ENCODE data around the gene CECR2.

CECR2 gene

DNA sequence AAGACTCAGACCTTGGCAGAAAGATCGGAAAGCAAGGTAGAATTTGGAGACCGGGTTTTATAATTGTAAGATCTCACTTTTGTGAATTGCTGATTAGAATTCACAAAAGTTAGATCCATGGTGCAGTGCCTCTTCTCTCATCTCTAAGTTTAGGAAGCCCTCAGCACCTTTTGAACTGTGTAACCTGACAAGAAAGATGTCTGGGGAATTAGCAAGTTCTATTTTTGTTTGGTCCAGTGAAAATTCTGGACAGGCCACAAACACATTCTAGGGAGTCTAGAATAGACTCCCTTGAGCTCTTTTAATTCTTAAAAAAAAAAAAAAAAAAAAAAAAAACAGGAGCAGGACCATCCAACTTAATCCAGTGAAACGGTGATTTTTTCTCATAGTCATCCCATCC is 66.1 kb downstream of the CECR2 start:
- H3K4me3 Mint-ChIP-seq, result no peak overlapping the region
- H3K27me3 Mint-ChIP-seq, result peaks cover 5 to 11% of the 10 kb centered on the region in 2 donors
- H3K27ac Mint-ChIP-seq, result no peak overlapping the region
- no peak for ATAC-seq (replicated peaks)
- DNase-seq, result no peak
- no peaks in the 10 kb centered on the region for H3K9me3 Mint-ChIP-seq
- H3K36me3 Mint-ChIP-seq, result no peaks in the 10 kb centered on the region
- peaks cover 8 to 22% of the 10 kb centered on the region in 2 donors for H3K4me1 Mint-ChIP-seq

DNA sequence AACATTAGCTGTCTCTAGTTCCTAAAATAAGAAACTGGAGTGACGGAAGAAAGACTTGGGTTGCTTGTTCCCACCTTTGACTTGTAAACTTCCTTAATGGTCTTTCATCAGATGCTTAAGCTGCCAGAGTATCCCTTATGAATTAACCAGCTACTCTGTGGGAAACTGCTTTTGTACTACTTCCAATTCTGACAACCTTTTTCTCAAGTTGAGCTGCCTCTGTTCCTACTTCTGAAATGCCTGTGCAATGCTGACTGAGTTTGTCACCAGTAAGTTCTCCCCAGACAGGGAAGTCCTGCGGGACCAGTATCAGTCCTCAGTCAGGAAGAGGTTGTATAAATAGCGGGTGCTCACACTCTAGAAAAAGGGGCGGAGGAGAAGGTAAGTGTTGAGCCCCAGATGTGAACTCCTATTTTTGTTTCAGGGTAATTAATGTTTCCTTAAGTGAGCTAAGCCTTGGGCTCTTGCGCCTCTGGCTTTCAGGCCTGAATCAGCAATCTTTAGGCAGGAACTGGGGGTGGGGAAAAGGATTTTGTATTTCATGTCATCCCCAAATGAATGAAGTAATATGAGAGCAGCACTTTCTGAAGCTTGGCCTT is 67.2 kb downstream of the CECR2 start:
- Mint-ChIP-seq H3K36me3 (no peaks in the 10 kb centered on the region), H3K9me3 (no peaks in the 10 kb centered on the region), H3K27me3 (peaks cover 5 to 11% of the 10 kb centered on the region in 2 donors), H3K4me3 (no peak overlapping the region), H3K4me1 (peaks cover 8 to 15% of the 10 kb centered on the region in 2 donors), H3K27ac (no peak overlapping the region)
- ATAC-seq (replicated peaks) (peak; percentile 66 to 82), DNase-seq (no peak)

DNA sequence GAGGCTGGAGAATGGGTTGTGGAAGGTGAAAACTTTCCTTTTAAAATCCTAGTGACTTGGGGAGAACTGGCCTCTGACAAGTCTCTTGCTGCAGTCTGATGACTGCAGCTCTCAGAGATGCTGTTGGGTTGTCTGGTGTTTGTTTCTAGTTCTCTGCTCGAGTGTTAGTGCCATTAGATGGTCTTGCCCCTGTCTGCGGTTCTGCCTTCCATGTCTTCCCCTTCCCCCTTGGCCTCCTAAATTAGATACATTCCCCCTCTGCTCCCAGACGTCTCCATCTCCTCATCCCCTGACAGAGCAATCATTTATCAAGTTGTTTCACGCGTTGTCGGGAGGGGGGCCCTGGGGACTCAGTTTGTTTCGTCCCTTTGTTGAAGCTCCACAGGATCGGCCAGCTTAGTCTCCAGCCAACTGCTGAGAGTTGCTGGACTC is 67.7 kb downstream of the CECR2 start:
- no peak for DNase-seq
- ATAC-seq (replicated peaks), result peak in 1 of 2 donors; percentile 20
- H3K4me3 Mint-ChIP-seq, result no peak overlapping the region
- H3K27me3 Mint-ChIP-seq, result peaks cover 5 to 11% of the 10 kb centered on the region in 2 donors
- H3K4me1 Mint-ChIP-seq, result peaks cover 8 to 15% of the 10 kb centered on the region in 2 donors
- no peaks in the 10 kb centered on the region for H3K9me3 Mint-ChIP-seq
- H3K27ac Mint-ChIP-seq, result no peak overlapping the region
- no peaks in the 10 kb centered on the region for H3K36me3 Mint-ChIP-seq

DNA sequence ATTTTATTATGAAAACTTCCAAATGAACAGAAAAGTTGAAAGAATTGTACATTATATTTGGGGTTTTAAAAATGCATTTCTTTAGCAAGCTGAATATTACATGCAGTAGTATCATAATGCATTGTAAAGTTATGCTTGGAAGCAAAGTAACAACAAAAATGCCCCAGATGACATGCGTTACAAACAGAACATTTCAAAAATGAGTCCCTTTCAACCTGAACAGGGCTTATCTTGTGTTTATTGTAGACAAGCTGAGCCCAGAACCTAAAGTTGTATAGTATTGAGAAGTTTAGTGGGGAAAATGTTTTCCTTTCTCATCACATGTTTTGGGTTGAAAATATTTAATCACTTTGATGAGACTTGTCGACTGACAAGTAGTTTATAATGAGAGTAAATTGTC is 68.8 kb downstream of the CECR2 start:
- ATAC-seq (replicated peaks), result no peak
- Mint-ChIP-seq H3K9me3 (no peaks in the 10 kb centered on the region), H3K36me3 (no peaks in the 10 kb centered on the region), H3K27me3 (peaks cover 5 to 11% of the 10 kb centered on the region in 2 donors), H3K4me3 (no peak overlapping the region), H3K27ac (no peak overlapping the region), H3K4me1 (peaks cover 8 to 15% of the 10 kb centered on the region in 2 donors)
- DNase-seq, result no peak

DNA sequence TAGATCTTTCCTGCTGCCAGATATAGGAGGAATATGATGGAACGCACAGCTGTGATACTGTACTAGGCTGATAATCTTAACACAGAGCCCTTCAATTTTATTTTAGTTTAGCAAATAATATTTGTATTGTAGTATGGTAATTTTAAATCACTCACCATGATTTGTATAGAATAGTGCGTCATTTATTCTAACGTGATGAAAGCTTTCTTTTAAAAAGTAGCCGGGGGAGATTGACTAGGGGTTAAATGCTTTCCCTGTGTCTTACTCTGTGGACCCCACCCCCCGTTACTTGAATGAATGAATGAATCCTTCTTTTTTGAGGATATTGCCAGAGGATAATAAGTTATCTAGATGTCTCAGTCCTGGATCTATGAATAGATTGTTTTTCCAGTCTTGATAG is 72.1 kb downstream of the CECR2 start:
- Mint-ChIP-seq H3K36me3 (no peaks in the 10 kb centered on the region), H3K27me3 (peaks cover 0 to 7% of the 10 kb centered on the region in 2 donors), H3K9me3 (no peaks in the 10 kb centered on the region), H3K4me3 (no peak overlapping the region), H3K4me1 (peaks cover 8 to 11% of the 10 kb centered on the region in 2 donors), H3K27ac (no peak overlapping the region)
- DNase-seq (no peak), ATAC-seq (replicated peaks) (no peak)

DNA sequence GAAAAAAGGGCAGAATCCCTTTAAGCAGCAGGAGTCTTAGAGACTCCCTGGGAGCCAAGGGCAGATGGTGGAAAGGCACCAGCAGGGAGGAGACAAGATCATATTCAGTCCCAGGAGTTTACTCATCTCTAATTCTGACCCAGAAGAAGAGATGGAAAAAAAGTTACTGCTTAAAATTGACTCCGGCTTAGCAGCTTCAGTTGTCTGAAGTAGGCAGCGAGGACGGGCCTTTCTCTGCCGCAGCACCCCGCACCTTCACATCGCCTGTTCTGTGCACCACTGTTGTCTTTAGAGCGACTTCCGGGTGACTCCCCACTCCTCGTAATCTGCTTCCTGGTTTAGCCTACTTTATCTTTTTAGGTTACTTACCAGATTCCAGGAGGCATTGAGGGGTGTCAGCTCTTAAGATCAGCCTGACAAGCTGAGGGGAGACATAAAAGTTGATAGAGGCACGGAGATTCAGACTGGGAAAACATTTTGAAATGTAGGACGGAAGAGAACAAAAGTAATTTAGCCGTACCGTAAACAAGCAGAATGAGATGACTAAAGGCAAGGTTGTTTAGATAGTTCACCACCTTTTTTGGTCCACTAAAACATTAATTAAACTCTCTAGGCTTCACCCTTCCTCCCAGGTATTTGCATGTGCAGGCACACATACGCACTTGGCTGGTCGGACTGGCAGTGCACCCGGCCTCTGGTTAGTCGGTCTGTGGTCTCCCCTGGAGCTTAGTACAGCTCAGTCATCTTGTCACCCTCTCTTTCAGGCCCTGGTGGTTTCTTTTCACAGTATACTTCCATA is 74.3 kb downstream of the CECR2 start:
- no peak for DNase-seq
- H3K36me3 Mint-ChIP-seq, result no peaks in the 10 kb centered on the region
- no peak for ATAC-seq (replicated peaks)
- H3K4me3 Mint-ChIP-seq, result no peak overlapping the region
- no peaks in the 10 kb centered on the region for H3K4me1 Mint-ChIP-seq
- no peaks in the 10 kb centered on the region for H3K27me3 Mint-ChIP-seq
- no peaks in the 10 kb centered on the region for H3K9me3 Mint-ChIP-seq
- no peak overlapping the region for H3K27ac Mint-ChIP-seq

DNA sequence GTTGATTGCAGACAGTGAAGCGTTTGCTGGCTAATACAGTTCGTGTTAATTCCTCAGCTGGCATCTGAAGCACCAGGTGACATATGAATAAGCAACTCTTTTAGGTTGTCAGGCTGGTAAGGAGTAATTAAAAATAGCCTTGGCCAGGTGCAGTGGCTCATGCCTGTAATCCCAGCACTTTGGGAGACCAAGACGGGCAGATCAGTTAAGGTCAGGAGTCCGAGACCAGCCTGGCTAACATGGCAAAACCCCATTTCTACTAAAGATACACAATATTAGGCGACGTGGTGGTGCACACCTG is 74.9 kb downstream of the CECR2 start:
- Mint-ChIP-seq H3K27ac (no peak overlapping the region), H3K27me3 (no peaks in the 10 kb centered on the region)
- no peak for ATAC-seq (replicated peaks)

DNA sequence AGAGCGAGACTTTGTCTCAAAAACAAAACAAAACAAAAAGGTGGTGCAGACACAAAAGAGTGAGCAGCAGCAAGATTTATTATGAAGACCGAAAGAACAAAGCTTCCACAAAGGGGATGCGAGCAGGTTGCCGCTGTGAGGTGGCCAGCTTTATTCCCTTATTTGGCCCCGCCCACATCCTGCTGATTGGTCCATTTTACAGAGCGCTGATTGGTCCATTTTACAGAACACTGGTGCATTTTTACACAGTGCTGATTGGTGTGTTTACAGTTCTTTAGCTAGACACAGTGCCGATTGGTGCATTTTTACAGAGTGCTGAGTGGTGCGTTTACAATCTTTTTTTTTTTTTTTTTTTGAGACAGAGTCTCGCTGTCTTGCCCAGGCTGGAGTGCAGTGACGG is 77.4 kb downstream of the CECR2 start:
- ATAC-seq (replicated peaks), result no peak
- Mint-ChIP-seq H3K27ac (no peak overlapping the region), H3K4me1 (no peaks in the 10 kb centered on the region), H3K36me3 (no peaks in the 10 kb centered on the region), H3K9me3 (no peaks in the 10 kb centered on the region), H3K4me3 (no peak overlapping the region), H3K27me3 (peaks cover 0 to 3% of the 10 kb centered on the region in 2 donors)
- no peak for DNase-seq

More for the DNA sequence above, 74.9 kb downstream of the CECR2 start:
- H3K9me3 Mint-ChIP-seq, result no peaks in the 10 kb centered on the region
- no peaks in the 10 kb centered on the region for H3K4me1 Mint-ChIP-seq
- no peak for DNase-seq
- no peaks in the 10 kb centered on the region for H3K36me3 Mint-ChIP-seq
- no peak overlapping the region for H3K4me3 Mint-ChIP-seq

DNA sequence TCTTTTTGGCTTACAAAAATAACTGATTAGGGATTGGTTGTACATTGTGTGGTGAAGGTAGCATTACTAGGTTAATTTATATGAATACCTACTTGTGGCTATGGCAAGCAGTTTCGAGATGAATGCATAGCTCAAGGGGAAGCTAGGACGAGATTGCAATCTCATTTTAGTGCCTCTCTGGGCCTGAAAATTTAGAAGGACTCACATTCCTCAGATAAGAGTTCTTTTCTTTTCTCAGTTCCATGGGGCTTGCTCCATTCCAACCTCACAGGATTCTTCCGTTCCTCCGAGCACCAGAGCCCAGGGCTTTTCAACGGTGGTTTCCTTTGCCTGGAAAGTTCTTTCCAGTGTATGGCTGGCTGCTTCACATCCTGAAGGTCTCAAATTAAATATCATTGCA is 82.1 kb downstream of the CECR2 start:
- H3K4me1 Mint-ChIP-seq, result no peaks in the 10 kb centered on the region
- H3K9me3 Mint-ChIP-seq, result peaks cover 0 to 2% of the 10 kb centered on the region in 2 donors
- no peak for DNase-seq
- ATAC-seq (replicated peaks), result no peak
- H3K36me3 Mint-ChIP-seq, result no peaks in the 10 kb centered on the region
- no peak overlapping the region for H3K4me3 Mint-ChIP-seq
- H3K27me3 Mint-ChIP-seq, result peaks cover 0 to 3% of the 10 kb centered on the region in 2 donors
- no peak overlapping the region for H3K27ac Mint-ChIP-seq

DNA sequence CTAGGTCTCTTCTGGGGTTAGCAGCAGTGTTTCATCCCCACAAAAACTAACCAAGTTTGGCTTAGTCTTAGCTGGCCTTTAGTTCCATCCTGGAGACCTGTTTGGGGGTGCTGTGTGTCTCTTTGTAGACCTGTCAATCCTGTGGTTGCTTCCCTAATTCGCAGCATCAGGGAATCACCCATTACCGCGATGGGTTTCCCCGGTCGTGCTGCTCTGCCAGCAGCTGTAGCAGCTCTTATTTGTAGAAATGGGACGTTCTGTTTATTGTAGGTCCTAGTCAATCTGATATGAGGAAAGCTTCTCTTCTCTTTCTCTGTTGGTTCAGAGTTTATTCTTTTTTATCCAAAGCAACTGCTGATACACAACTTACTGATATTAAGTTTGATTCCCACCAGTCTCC is 91.6 kb downstream of the CECR2 start:
- no peaks in the 10 kb centered on the region for H3K36me3 Mint-ChIP-seq
- H3K4me1 Mint-ChIP-seq, result peaks cover 6 to 13% of the 10 kb centered on the region in 2 donors
- no peak overlapping the region for H3K27ac Mint-ChIP-seq
- H3K4me3 Mint-ChIP-seq, result no peak overlapping the region
- H3K9me3 Mint-ChIP-seq, result no peaks in the 10 kb centered on the region
- peaks cover 0 to 9% of the 10 kb centered on the region in 2 donors for H3K27me3 Mint-ChIP-seq
- peak in 1 of 2 donors; percentile 25 for ATAC-seq (replicated peaks)
- DNase-seq, result no peak

DNA sequence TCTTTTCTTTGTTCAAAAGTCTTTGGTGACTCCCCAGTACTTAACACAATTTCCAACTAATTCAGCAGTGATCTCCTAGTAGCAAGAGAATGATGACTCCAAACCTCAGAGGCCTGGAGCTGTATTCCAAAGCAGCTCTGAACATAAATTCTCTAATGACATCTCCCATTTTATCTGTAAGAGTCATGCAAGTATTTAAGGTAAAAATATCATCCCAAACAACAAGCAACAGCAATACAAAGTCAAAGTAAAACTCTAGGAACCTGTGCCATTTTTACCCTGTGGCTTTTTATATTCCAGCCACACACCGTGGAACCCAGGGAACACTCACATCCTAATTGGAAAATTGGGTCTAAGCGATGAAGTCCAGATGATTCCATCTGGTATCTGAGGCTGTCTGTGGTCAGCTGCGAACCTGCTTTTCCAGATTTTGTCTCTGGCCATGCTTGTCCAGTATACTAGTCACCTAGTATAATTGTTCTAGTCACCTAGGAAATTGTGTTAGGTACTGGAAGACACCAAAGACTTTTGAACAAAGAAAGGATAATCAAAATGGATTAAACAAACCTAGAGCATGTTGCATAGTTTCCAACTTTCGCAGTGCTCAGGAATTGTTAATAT is 101.7 kb downstream of the CECR2 start:
- ATAC-seq (replicated peaks), result no peak
- H3K4me3 Mint-ChIP-seq, result no peak overlapping the region
- no peaks in the 10 kb centered on the region for H3K9me3 Mint-ChIP-seq
- H3K4me1 Mint-ChIP-seq, result no peaks in the 10 kb centered on the region
- DNase-seq, result no peak
- H3K27ac Mint-ChIP-seq, result no peak overlapping the region
- no peaks in the 10 kb centered on the region for H3K36me3 Mint-ChIP-seq
- peaks cover 12% of the 10 kb centered on the region in 2 donors for H3K27me3 Mint-ChIP-seq

DNA sequence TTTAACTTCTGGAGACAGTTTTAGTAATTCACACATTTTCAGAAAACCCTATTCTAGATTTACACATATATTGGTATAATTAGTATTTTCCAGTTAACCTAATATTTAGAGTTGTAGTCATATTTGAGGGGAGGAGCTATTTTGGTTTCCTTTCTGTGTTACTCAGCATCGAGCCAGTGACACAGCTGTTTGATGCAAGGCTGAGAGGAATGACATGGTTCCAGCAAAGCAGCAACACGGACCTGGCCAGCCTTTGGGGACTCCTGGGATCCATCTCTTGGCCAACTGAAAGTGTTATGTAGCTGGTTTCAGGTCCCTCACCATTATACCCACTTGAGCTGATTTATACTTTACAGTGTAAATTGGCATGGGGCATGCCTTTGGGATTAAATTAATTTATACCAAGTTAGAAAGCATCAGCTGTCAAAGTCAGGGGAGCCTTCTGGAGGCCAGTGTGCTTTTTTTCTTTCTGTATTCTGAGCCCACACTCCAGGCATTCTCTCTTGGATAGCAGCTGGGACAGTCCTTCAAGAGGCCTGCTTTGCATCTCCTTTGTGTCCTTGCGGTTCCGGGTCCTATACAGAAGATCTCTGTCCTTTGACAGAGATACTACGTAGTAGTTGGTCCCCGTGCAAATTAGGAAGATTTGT is 102.8 kb downstream of the CECR2 start:
- DNase-seq (no peak), ATAC-seq (replicated peaks) (no peak)
- Mint-ChIP-seq H3K4me1 (no peaks in the 10 kb centered on the region), H3K27me3 (peaks cover 8 to 9% of the 10 kb centered on the region in 2 donors), H3K4me3 (no peak overlapping the region), H3K36me3 (no peaks in the 10 kb centered on the region), H3K9me3 (no peaks in the 10 kb centered on the region), H3K27ac (no peak overlapping the region)

DNA sequence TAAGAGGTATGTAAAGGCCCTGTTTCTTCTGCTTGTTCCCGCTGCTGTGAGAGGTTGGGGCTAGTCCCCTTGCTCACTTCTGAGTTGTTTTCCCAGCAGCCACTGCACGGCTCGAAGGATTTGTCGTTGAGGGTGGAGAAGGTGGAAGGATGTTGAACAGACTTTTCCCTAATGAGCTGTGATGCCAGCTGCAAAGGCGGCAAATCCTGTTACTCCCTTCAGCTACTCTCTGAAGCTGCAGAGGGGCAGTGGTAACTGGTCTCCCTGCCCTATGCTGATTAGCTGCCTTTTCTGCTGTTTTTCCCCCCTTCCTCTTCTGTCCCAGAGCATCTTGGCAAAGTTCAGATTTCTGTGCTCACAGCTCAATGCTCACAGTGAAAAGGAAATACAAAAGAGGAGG is 103.7 kb downstream of the CECR2 start:
- ATAC-seq (replicated peaks) (no peak), DNase-seq (no peak)
- Mint-ChIP-seq H3K27me3 (peaks cover 5 to 11% of the 10 kb centered on the region in 2 donors), H3K27ac (no peak overlapping the region), H3K9me3 (no peaks in the 10 kb centered on the region), H3K4me1 (no peaks in the 10 kb centered on the region), H3K4me3 (no peak overlapping the region), H3K36me3 (no peaks in the 10 kb centered on the region)

DNA sequence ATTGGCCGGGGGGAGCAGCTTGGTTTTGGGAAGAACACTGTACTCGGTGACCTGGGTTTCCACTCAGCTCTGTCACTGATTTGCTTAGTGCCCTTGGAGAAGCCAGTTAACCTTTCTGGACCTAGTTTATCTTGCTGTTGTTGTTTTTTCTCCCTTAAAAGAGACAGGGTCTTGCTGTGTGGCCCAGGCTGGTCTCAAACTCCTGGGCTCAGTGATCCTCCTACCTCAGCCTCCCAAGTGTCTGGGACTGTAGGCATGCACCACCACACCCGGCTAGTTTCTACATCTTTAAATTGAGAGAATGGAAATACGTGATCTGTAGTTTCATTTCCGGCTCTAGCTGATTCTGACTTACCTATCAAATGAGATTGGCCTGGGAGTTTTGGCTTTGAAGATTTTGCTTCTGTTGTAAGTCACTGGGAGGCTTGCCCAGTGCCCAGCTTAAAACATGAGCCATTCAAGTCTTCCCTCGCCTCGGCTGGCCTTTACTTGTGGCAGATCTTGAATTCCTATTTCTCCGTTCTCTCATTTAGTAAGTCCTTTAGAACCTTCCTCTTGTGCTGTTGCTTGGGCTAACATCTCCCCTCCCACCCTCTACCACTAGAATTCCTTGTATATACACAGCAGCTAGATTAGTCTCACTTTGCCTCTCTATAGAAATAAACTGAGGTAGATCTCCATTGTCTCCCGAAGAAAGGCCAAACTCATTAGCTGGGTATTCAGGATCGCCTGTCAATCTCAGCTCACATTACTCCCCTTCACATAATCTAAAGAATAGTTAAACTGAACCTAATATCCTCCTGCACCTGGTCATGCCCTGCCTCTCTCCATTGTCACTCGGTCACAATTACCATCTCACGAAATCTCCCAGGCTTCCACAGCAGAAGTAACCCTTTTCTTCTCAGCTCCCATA is 106.3 kb downstream of the CECR2 start:
- ATAC-seq (replicated peaks), result no peak
- DNase-seq, result no peak
- Mint-ChIP-seq H3K27me3 (peaks cover 9 to 13% of the 10 kb centered on the region in 2 donors), H3K4me1 (peaks cover 0 to 1% of the 10 kb centered on the region in 2 donors), H3K27ac (no peak overlapping the region), H3K9me3 (no peaks in the 10 kb centered on the region), H3K36me3 (no peaks in the 10 kb centered on the region), H3K4me3 (no peak overlapping the region)

Data from stimulated activated naive B cell treated with anti-CD40 and anti-IgM and Interleukin-4, amounts not matched to agents 10 μg/mL and 1 μg/mL and 100 μg/mL, for 72 hours (primary cell).